ENCODE measurements around the gene ST3GAL5. TPM values are rescaled to one million over a fixed set of nuclear protein-coding genes. Genes with fewer than 3 reads are reported as not detected.
A peak's percentile ranks its signal among the peaks of the same experiment; 100 is the strongest.

ST3GAL5 gene
- total RNA-seq: 10 to 100 TPM; 24.7 to 38.6 TPM

DNA sequence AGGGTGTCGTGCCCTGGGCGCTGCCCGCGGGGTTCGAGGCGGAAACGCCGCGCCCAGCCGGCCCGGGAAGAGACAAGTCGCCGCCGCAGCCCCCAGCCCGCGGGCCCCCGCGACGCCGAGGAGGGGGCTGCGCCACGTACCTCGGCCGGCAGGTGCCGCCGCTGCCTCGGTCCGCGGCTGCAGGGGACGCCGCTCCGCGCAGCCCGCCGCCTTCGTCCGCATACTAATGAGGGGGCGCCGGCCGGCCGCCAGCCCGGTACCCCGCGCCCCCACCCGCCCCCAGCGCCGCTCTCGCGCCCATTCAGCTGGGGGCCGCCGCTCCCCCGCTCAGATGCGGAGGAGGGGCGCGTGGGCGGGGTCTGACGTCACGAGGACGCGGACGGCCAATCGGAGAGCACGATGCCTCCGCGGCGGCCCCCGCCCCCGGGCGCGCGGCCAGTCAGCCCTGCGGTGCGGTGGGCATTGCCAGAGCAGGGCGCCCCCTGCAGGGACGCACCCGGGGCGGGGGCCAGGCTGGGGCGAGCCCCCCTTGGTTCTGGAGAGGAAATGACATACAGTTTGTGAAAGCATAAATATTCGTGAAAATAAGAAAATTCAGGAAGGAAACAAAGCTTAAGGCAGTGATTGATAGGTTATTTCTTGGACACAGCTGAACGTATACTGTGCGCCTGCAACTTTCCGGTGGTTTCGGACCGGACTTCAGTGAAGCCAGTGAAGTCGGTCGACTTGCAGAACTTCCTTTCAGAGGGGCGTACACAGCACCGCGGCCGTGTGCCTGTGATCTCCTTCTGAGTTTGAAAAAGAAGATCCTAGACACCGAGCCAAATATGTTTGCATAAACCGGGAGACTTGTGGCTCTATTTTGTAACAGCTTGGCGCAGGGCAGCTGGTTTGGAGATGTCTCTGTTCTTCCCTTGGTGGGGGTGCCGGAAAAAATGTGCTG is at the start of gene ST3GAL5:
Gene ST3GAL5 (minus strand): TSS at position 307 of the 943 bp plus-strand sequence. CDS start 85 bp downstream, at position 222.
- peak within 1 kb of the TSS; percentile 74 to 82 for H3K27ac ChIP-seq
- no peaks in the 10 kb centered on the region for H3K9me3 ChIP-seq
- no peaks in the 10 kb centered on the region for H3K4me1 ChIP-seq (replicated peaks)
- WGBS: under 1% methylated on average over 39 of the region's 94 CpGs
- no peaks in the 10 kb centered on the region for H3K36me3 ChIP-seq
- H3K4me3 ChIP-seq: peak within 1 kb of the TSS; percentile 76 to 86
- peak; percentile 34 for TF ChIP-seq POLR2A (IDR thresholded peaks at IDR 0.05)
- TF ChIP-seq, protein P1, sequence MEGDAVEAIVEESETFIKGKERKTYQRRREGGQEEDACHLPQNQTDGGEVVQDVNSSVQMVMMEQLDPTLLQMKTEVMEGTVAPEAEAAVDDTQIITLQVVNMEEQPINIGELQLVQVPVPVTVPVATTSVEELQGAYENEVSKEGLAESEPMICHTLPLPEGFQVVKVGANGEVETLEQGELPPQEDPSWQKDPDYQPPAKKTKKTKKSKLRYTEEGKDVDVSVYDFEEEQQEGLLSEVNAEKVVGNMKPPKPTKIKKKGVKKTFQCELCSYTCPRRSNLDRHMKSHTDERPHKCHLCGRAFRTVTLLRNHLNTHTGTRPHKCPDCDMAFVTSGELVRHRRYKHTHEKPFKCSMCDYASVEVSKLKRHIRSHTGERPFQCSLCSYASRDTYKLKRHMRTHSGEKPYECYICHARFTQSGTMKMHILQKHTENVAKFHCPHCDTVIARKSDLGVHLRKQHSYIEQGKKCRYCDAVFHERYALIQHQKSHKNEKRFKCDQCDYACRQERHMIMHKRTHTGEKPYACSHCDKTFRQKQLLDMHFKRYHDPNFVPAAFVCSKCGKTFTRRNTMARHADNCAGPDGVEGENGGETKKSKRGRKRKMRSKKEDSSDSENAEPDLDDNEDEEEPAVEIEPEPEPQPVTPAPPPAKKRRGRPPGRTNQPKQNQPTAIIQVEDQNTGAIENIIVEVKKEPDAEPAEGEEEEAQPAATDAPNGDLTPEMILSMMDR (IDR thresholded peaks at IDR 0.05): peak; percentile 62 to 76 (median 74)
- peak; percentile 58 for TF ChIP-seq POLR2AphosphoS5 (IDR thresholded peaks at IDR 0.05)
- peak; percentile 91 for DNase-seq (ENCODE audit: low spot score)
- H3K27me3 ChIP-seq (replicated peaks; ENCODE audit: insufficient read depth): no peaks in the 10 kb centered on the region
- intact Hi-C loops (cut with DNase I): loop anchor here (1.0 to 10.0 kb wide), 6 partner anchors 37 to 192 kb away; no protein-coding TSS in a partner anchor

DNA sequence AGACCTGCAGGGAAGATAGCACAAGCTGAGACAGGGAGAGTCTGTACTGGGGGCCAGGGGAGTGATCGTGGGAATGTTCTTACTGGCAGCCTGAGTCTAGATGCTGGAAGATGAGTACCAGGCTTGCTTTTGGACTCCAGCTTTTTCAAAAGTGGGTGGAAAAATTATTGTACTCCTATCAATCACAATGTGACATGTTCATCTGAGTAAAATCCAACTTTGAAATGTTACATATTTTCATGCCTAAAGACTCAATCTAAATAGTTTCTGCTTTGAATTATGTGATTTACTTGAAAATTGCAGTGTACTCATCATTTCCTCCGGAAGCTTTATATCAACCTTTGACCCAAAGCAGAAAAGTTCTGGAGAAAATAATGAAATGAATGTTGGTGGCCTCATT is 49.7 kb upstream of the ST3GAL5 start:
- TF ChIP-seq POLR2AphosphoS5 (IDR thresholded peaks at IDR 0.05): no peak
- TF ChIP-seq, protein P1 (IDR thresholded peaks at IDR 0.05): no peak
- no peak for TF ChIP-seq POLR2A (IDR thresholded peaks at IDR 0.05)
- intact Hi-C loops (cut with DNase I): no loop called here
- Histone ChIP-seq H3K27ac (no peak overlapping the region), H3K9me3 (no peaks in the 10 kb centered on the region), H3K4me1 (replicated peaks) (no peaks in the 10 kb centered on the region), H3K27me3 (replicated peaks; ENCODE audit: insufficient read depth) (no peaks in the 10 kb centered on the region), H3K4me3 (no peak overlapping the region), H3K36me3 (no peaks in the 10 kb centered on the region)
- WGBS: 75% methylated on average over 2 of the region's 2 CpGs
- no peak for DNase-seq (ENCODE audit: low spot score)

DNA sequence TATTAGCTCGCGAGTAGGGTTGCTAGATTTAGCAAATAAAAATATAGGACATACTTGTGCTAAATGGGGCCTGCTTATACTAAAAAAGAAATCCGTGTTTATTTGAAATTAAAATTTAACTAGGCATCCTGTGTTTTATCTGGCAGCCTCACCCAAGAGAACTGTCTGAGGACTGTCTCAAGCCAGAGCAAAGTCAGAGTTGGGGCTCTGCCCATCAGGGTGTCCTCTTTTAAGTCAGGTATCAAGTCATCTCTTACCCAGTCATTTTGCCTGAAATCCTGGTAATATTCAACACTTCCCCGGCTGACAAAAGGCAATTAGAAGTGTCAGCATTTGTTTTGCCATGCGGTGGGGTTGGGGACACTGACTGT is 48.3 kb upstream of the ST3GAL5 start:
- Histone ChIP-seq H3K9me3 (no peaks in the 10 kb centered on the region), H3K36me3 (no peaks in the 10 kb centered on the region), H3K27ac (no peak overlapping the region), H3K4me3 (no peak overlapping the region), H3K4me1 (replicated peaks) (no peaks in the 10 kb centered on the region), H3K27me3 (replicated peaks; ENCODE audit: insufficient read depth) (no peaks in the 10 kb centered on the region)
- TF ChIP-seq, protein P1 (IDR thresholded peaks at IDR 0.05): no peak
- TF ChIP-seq POLR2A (IDR thresholded peaks at IDR 0.05) (no peak), POLR2AphosphoS5 (IDR thresholded peaks at IDR 0.05) (peak; percentile 14)
- peak; percentile 38 for DNase-seq (ENCODE audit: low spot score)
- WGBS: 42% methylated on average over 5 of the region's 5 CpGs
- intact Hi-C loops (cut with DNase I): no loop called here

DNA sequence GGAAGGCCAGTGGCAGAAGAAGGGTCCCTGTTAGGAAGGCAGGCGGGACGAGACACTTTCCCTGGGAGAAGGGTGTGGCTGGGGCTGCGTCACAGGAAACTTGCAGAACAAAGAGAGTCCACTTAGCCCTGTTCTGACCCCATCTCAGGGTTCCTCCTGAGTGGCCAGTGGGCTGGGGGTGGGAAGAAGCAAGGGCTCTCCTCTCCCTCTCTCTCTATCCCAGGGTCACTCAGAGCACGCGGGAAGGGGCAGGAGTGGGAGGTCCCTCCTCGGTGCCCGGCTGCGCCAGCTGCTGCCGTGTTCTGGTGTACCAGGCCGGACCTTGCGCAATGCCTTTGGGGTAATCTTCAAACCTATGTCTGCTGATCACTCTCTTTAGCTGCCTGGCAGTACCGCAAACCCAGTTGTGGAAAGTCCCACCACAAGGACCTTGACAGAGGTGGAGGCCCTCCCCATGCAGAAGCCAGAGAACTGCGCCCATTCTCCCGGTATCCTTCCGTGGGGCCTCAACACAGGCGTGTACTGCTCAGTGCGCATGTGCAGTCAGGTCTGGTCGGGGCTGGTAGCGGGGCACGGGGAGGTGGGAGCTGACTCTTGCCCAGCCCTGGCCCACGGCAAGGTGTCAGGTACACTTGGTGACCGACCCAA is 47.8 kb upstream of the ST3GAL5 start:
- no peak overlapping the region for H3K4me3 ChIP-seq
- intact Hi-C loops (cut with DNase I): no loop called here
- no peak for DNase-seq (ENCODE audit: low spot score)
- no peaks in the 10 kb centered on the region for H3K36me3 ChIP-seq
- H3K27me3 ChIP-seq (replicated peaks; ENCODE audit: insufficient read depth): no peaks in the 10 kb centered on the region
- TF ChIP-seq POLR2AphosphoS5 (IDR thresholded peaks at IDR 0.05) (no peak), POLR2A (IDR thresholded peaks at IDR 0.05) (no peak)
- TF ChIP-seq, protein P1 (IDR thresholded peaks at IDR 0.05): no peak
- no peaks in the 10 kb centered on the region for H3K9me3 ChIP-seq
- H3K27ac ChIP-seq: no peak overlapping the region
- 73% methylated on average over 22 of the region's 22 CpGs for WGBS
- no peaks in the 10 kb centered on the region for H3K4me1 ChIP-seq (replicated peaks)

Data from prostate gland (tissue), 2 donors.